HK-2 (cell line): Measurements from ENCODE around the gene SPIN3.
A peak's percentile ranks its signal among the peaks of the same experiment; 100 is the strongest.
"Not testable (repeated sequence)": the region's sequence is repeated elsewhere in the genome, so short reads cannot be mapped to it uniquely, and the experiment has no call there.

Experiments
- DNase-seq: peaks from one replicate; pipeline ENCODE4 v3.0.0-alpha.2; 2018; ENCODE audit not compliant: unreplicated experiment

SPIN3 gene

GRCh38 chrX:56995271-56995994 is at the start of gene SPIN3:
Gene SPIN3 (minus strand): TSS chrX:56995541. CDS start chrX:56994947, 594 bp downstream.
- peak; percentile 87 for DNase-seq

- no peak for DNase-seq
These were observed 48.9 kb upstream of the SPIN3 start for GRCh38 chrX:57044245-57044644.

GRCh38 chrX:57037265-57037664 is 41.9 kb upstream of the SPIN3 start:
- not testable (repeated sequence) for DNase-seq

GRCh38 chrX:56994375-56995270 is 718 bp downstream of the SPIN3 start:
- DNase-seq, result no peak

- no peak for DNase-seq
These were observed 7.6 kb downstream of the SPIN3 start for GRCh38 chrX:56987741-56988140.

- DNase-seq, result no peak
These were observed 9.2 kb downstream of the SPIN3 start for GRCh38 chrX:56986138-56986537.

GRCh38 chrX:56978172-56978571 is 17.2 kb downstream of the SPIN3 start:
- DNase-seq, result peak; percentile 19

- DNase-seq, result no peak
These were observed 19.7 kb downstream of the SPIN3 start for GRCh38 chrX:56975611-56976010.

- DNase-seq, result no peak
These were observed 20.9 kb downstream of the SPIN3 start for GRCh38 chrX:56974408-56974807.

- DNase-seq, result no peak
These were observed 25.8 kb downstream of the SPIN3 start for GRCh38 chrX:56969559-56969958.

- DNase-seq, result no peak
These were observed 26.4 kb downstream of the SPIN3 start for GRCh38 chrX:56968980-56969379.

GRCh38 chrX:56963377-56963776 is 32.0 kb downstream of the SPIN3 start:
- DNase-seq, result no peak

GRCh38 chrX:56947699-56948098 is 47.6 kb downstream of the SPIN3 start:
- no peak for DNase-seq

GRCh38 chrX:56946201-56946600 is 49.1 kb downstream of the SPIN3 start:
- DNase-seq, result not testable (repeated sequence)

- not testable (repeated sequence) for DNase-seq
These were observed 50.1 kb downstream of the SPIN3 start for GRCh38 chrX:56945226-56945625.

GRCh38 chrX:56943264-56943663 is 52.1 kb downstream of the SPIN3 start:
- no peak for DNase-seq
